Stimulated activated CD8-positive, alpha-beta memory T cell treated with anti-CD3 and anti-CD28 coated beads, Interleukin-15, amount 100 ng/mL, for 48 hours (primary cell): ENCODE data around the gene DENND1B.
"Not testable (repeated sequence)": the region's sequence is repeated elsewhere in the genome, so short reads cannot be mapped to it uniquely, and the experiment has no call there.

Experiments used
- DNase-seq, 2 donors: peaks; one replicate each; pipeline ENCODE4 v3.0.0-alpha.2; 2020; ENCODE audit warnings: low read depth in 2 of 2

The DENND1B gene

DNA sequence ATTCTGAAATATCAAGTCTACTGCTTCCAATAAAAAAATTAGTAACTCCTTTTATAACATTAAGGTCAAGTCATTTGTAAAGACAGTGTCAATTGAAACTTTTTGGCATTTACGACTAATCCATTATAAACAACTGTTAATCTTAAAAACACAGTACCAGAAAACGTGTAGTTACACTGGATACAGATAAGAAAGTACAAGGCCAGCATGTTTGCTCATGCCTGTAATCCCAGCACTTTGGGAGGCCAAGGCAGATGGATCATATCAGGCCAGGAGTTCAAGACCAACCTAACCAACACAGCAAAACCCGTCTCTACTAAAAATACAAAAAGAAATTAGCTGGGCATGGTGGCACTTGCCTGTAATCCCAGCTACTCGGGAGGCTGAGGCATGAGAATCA lies 29.4 kb downstream of the DENND1B start:
- DNase-seq = no peak

DNA sequence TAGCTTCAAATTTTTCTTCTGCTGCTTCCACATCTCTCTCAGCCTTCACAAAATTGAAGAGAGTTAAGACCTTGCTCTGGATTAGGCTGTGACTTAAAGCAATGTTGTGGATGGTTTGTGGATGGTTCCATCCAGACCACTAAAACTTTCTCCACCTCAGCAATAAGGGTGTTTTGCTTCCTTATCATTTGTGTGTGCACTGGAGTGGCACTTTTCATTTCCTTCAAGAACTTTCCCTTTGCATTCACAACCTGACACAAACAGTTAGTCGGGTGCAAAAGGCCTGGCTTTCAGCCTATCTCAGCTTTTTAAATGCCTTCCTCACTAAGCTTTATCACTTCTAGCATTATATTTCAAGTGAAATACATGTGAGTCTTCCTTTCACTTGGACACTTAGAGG lies 30.3 kb downstream of the DENND1B start:
- no peak for DNase-seq

DNA sequence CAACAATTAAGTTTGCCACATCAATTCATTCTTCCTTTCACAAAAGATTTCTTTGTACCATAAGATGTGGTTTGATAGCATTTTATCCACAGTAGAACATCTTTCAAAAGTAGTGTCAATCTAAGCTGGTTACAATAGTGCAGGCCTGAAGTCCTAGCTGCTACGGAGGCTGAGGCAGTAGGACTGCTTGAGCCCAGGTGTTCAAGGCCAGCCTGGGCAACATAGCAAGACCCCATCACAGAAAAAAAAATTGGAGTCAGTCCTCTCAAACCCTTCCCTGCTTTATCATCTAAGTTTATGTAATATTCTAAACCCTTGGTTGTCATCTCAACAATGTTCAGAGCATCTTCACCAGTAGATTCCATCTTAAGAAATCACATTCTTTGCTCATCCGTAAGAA lies 31.7 kb downstream of the DENND1B start:
- DNase-seq = no peak

DNA sequence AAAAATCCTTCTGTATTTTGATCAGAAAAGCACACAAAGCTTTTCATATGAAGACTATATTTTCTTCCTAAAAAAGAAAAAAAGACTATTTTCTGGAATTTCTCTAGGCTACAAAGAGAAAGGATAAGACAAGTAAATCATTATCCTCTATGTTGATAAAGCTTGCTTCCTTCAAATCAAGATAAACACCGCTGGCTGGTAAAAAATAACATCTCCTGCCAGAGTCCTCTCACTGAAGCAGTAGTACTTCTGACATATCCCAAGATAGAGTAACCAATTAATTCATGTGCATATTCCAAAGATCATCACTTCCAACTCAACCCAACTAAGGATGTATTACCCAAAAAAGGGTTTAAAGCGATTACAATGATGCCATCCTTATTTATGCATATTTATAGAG lies 34.3 kb downstream of the DENND1B start:
- DNase-seq = no peak

DNA sequence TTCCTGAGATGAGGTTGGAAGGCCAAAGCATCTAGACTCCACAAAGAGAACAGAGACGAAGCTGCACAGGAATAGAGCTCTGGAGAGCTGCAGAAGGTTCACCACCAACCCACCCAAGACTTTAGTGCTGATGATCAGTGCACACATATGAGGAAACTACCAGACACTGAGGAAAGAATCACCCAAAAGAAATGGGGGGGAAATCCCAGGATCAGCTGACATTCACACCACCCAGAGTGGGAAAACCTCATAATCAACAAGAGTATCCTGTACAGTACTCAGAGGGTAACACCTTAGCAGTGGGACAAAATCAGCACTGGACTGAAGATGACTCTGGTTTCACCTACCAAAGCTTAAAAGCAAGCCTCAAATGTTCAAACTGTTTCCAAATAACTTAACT lies 36.4 kb downstream of the DENND1B start:
- no peak for DNase-seq

DNA sequence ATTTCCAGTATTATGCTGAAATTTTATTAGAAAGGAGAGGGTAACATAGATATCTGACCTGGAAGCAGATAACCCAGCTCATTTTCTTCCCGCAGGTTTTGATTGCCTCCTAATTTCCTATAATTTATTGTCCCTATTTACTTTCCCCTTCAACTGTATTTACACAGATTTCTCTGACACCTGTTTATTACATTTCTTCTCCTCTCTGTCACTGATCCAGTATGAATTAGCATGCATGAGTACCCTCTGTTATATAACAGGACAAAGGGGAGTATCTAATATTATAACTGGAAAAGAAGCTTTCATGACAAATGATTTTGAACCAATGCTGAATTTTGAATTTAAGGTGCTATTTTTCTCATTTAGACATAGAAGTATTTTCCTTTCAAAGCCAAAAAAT lies 37.4 kb downstream of the DENND1B start:
- no peak for DNase-seq

DNA sequence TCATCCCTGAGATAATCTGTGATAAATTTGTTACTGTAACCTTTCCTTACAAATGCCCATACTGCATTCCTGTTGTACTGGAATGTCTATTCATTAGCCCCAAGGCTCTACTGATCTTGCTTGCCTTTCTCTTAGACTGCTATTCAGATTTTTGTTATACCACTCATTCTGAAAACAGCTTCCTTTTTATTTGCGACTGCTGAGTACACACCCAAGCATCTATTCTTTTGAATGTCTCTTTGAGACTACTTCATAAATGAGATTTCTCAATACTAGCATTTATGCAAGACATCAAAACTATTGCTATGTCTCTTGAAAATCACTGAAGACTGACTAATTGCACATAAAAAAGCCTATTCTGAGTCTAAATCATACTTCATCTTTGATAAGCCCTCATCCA lies 38.6 kb downstream of the DENND1B start:
- DNase-seq = no peak

DNA sequence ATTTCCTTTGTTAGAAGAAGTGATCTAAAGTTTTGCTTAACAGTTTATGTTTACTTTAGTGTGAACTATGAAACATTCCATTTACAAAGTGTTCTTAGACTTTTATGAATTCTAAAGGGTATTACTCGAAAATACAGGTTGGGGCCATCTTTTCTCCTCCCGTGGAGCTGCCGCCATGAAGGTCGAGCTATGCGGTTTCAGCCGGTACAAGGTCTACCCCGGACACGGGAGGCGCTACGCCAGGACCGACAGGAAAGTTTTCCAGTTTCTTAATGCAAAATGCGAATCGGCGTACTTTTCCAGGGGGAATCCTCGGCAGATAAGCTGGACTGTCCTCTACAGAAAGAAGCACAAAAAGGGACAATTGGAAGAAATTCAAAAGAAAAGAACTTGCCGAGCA lies 39.8 kb downstream of the DENND1B start:
- no peak for DNase-seq

DNA sequence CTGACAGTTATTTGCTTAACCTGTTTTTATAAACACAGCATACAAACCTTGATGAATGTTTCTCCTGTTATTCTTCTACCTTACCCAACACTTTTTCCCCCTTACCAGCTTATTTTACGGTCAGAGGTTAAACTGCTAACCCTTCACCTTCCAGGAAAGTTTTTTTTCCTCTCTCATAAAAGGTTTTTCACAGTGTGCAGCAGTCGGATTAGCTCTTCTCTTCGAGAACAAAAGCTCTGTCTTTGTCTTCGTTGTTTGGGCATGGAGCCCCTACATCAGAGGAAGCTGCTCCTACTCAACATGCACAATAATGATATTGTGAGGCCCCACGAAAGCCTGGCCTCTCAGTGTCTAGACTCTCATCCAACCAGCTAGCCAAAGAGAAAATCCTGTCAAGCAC lies 42.0 kb downstream of the DENND1B start:
- DNase-seq = no peak

DNA sequence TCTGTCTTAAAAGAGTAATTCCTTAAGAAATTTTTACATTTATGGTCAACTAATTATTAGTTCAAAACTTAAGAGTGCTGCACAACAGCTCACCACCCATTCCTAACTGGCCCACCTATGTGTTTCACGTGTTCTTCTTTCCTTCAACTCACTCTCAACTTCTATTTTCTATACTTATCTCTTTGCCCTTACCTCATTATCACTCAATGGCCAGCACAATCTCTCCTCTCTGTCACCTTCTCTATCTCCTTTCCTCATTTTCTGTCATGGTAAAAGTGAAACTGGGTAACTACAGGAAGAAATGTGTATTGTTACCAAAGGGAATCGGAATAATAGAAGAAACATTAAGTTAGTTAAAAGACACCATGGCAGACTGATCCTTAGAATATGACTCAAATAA lies 43.1 kb downstream of the DENND1B start:
- no peak for DNase-seq

DNA sequence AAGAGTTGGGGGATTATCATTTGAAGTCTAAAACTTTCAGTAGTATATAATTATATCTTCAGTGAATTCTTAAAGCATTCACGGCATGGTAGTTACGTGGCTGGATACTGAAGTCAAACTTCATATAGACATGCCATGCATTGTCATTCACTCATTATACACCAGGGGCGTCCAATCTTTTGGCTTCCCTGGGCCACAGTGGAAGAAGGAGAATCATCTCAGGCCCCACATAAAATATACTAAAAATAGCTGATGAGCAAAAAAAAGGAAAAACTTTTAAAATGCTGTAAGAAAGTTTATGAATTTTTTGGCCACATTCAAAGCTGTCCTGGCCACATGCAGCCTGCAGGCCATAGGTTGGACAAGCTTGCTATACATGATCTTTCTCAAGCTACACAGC lies 43.8 kb downstream of the DENND1B start:
- DNase-seq = no peak

DNA sequence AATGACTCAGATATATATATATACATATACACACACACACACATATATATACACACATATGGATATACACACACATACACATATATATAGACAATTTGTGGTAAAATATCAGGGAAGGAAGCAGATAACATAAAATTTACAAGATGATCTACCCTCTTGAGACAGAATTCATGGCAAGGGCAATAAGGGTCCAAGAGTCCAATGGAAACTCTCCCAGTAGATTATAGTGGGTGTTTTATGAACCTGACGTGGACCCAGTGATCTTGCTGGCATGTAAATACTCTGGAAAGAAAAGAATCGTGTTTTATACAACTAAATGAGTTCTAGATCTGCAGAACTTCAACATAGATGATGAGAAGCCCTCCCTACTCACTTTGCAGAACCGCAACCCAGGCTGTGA lies 49.3 kb downstream of the DENND1B start:
- no peak for DNase-seq

DNA sequence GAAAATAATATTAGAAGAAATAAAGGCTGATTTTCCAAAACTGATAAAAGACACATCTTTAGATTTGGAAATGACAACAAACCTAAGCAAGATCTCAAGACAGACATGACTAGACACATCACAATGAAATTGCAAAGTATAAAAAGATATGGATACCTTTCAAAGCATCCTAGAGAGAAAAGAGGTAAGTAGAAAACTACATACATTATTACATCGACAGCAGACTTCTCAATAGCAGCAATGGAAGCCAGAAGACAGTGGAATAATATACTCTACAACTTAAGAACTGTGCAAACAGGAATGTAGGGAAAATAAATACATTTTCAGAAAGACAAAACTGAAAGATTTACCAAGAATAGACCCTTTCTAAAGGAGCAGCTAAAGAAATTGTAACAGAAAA lies 50.2 kb downstream of the DENND1B start:
- DNase-seq = no peak

DNA sequence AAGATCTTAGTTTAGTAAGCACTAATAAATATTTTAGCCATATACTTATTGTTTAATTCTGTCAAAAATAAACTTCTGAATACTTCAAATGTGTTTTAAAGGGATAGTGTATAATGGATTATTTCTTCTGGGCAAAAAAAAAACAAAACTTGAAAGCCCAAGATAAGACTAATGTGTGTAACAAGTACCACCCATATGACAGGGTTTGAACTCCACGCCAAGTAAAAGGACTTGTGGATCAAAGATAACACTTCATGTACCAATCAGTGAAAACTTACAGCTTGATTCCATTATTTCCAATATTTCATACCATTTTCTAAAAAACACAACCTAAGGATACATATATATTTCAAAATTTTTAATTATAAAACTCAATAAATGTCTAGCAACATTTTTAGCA lies 59.5 kb downstream of the DENND1B start:
- no peak for DNase-seq

DNA sequence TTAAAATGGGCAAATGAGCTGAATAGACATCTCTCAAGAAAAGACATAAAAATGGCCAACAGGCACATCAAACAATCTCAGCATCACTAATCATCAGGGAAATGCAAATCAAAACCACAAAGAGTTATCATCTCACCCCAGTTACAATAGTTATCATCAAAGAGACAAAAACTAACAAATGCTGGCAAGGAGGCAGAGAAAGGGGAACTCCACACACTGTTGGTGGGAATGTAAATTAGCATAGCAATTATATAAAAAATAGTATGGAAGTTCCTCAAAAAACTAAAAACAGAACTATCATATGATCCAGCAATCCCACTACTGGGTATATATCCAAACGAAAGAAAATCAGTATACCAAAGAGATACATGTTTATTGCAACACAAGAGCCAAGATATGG lies 68.7 kb downstream of the DENND1B start:
- DNase-seq = no peak

DNA sequence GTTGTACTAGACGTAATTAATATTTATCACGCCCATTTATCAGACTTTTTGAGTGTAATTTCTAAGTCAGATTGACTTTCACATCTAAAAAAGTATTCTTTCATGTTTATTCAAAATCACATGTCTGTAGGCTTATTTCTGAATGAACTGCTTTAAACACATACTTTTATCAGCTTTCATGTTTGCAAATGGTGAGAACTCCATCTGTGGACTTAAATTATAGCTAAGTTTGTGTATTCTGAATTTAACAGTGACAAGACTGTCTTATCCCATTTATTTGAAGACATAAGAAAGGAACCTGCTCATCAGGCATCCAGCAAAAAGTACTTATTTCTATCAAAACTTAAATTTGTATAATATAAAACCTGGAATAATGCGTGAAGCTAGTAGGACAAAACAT lies 69.3 kb downstream of the DENND1B start:
- DNase-seq = no peak

DNA sequence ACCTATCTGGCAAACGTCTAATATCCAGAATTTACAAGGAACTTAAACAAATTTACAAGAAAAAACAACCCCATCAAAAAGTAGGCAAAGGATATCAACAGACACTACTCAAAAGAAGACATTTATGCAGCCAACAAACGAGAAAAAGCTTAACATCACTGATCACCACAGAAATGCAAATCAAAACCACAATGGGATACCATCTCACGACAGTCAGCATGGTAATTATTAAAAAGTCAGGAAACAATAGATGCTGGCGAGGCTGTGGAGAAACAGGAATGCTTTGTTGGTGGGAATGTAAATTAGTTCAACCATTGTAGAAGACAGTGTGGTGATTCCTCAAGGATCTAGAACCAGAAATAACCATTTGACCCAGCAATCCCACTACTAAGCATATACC lies 74.6 kb downstream of the DENND1B start:
- DNase-seq = not testable (repeated sequence)

DNA sequence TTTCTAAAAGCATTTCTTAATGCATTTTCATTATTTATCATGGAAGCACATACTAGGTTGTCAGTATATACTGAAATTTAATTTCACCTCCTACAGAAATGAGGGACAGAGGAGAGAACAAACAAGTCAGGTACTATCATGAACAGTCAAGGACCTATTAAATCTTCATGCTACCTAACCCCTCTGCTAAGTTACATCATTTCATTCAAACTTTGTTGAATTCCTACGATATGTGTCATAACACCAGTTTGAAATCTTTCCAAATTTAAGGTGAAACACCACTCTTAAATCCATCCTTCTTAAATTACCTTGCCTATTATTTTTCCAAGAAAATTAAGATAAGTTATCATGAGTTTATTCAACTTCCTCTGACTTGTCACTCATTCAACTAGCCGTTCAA lies 78.9 kb downstream of the DENND1B start:
- DNase-seq = no peak

DNA sequence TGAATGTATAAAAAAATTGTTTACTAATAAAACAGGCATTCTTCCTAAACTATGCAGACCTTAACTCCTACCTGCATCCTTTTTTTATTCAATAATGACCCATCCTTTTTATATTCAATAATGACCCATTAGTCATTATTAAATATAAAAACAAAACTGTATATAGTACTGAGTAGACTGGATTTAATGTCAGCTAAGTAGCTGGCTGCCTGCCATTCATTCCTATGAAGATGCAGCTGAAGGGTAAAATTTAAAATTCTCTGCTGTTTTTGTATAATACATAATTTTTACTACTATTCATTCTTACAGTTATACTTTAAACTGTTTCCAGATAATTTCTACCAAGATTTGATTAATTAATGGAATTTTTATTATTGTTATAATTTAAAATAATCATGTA lies 79.3 kb downstream of the DENND1B start:
- no peak for DNase-seq

DNA sequence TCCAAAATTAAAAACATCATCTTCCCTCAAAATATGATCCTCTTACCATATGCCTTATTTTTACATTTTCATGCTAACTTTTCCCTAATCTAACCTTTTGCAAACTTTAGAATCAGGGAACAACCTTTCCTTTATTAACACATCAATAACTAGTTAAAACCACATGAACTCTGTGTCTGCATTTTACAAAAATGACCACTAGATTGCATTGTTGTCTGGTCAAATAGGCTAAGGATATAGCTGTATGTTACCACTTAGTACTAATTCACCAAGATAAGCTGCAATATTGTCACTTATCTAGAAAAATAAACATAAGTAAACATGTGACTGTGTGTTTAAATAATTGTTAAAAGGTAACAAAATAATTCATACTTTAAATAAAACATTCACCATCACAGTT lies 82.3 kb downstream of the DENND1B start:
- DNase-seq = no peak

DNA sequence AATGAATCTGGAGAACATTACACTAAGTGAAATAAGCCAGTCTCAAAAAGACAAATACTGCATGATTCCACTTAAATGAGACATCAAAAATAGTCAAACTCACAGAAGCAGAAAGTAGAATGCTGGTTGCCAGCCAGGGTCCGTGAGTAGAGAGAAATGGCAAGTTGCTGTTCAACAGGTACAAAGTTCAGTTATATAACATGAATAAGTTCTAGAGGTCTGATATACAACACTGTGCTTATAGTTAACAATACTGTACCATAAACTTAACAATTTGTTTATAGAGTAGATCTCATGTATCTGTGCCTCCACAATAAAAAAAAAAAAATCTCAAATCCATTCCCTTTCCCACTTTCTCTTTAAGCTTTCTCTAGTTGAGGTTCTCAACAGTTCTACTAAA lies 83.5 kb downstream of the DENND1B start:
- DNase-seq = no peak

DNA sequence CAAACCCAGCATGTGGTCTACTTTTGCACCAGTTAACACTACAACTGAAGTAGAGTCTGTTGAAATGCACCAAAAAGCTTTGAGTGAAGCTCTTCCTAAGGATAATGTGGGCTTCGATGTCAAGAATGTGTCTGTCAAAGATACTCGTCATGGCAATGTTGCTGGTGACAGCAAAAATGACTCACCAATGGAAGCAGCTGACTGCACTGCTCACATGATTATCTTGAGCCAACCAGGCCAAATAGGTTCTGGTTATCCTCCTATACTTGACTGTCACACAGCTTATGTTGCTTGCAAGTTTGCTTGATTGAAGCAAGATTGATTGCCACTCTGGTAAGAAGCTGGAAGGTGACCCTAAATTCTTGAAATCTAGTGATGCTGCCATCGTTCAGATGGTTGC lies 85.2 kb downstream of the DENND1B start:
- DNase-seq = no peak

DNA sequence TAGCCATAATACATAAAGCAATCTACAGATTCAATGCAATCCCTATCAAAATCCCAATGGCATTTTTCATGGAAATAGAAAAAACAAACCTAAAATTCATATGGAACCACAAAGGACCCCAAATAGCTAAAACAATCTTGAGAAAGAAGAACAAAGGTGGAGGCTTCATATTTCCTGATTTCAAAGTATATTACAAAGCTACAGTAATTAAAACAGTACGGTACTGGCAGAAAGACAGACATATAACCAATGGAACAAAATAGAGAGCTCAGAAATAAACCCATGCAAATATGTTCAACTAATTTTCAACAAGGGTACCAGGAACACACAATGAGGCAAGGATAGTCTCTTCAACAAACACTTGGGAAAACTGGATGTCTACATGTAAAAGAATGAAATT lies 87.0 kb downstream of the DENND1B start:
- no peak for DNase-seq

DNA sequence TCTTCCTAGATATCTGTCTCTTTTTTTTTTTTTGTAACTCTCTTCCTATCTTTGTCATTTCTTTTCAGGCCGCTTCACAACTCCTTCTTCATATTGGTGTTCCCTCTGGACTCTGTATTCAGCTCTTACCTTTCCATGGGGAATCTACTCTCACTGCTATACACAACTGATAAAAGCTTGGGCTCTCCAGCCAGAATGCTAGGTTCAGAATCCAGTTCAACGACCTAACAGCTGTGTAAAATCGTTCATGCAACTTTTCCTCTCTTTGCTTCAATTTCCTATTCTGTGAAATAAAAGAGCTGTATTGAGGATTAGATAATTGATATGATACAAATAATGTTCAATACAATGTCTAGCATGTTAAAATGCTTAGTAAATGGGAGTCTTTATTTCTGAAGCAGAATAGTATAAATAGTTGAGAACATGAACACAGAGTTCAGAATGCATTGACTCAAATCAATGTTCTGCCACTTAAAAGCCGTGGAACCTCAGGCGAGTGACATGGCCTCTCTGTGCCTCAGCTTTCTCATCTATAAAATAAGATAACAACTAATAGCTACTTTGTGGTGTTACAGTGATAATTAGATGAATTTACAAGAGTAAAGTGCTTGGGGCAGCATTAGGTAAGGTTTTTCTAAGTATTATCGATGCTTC lies 88.5 kb downstream of the DENND1B start:
- no peak for DNase-seq

DNA sequence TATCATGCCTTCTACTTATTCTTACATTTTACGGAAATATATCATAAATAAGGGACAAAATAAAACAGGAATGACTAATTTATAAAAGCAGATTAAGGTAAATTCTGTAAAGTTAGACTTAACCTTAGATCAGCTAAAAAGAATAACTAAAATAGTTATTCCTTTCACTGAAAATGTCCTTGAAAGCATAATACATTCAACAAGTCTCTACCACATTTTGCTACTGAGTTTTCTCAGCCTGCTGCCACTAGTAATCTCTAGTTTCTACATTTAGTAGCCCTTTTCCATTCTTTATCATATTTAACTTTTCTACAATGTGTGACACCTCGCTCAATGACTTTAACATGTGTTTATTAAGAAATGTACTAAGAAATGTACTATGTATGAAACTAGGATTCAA lies 89.0 kb downstream of the DENND1B start:
- no peak for DNase-seq
